HepG2 (cell line): ENCODE data around the gene CREG2. TPM values are rescaled to one million over a fixed set of nuclear protein-coding genes. Genes with fewer than 3 reads are reported as not detected.

ENCODE experiments used
- ATAC-seq: fragments of 200-7000 bp; cut with Tn5 transposase; 3 replicates; pipeline ENCODE4 v1.9.1; 2020; ENCODE audit warnings: mild to moderate bottlenecking, moderate library complexity
- BruUV-seq: library from RNA; stranded (reverse); fragments of 400-500 nt; replicated peaks from 2 replicates; lab custom pipeline; 2021; lab: Mats Ljungman, UMichigan
- CTCF ChIA-PET: fragments of 300-600 bp; formaldehyde crosslinking; extraction: SDS; loops from one replicate; lab custom pipeline; 2021; ENCODE audit warnings: low total read pairs, inconsistent platforms, low intra/inter-chr PET ratio; lab: Yijun Ruan, JAX
- POLR2A ChIA-PET: fragments of 350-600 bp; sonication (Branson Sonifier 250); formaldehyde crosslinking; loops from one replicate; lab custom pipeline; 2020; ENCODE audit warnings: antibody characterized with exemption, inconsistent platforms; lab: Yijun Ruan, JAX
- DNase-seq: peaks from one replicate; pipeline ENCODE4 v3.0.0-alpha.2; 2015; ENCODE audit warnings: low spot score
- FAIRE-seq: peaks from 3 replicates; lab custom pipeline; 2011; peaks lifted over from hg19 to GRCh38; lab: Jason Lieb, UNC
- H2AFZ ChIP-seq: one replicate; pipeline ENCODE4 v1.6.1; 2011; ENCODE audit warnings: low read length, inconsistent platforms
- H3K27ac ChIP-seq: fragments of 300-600 bp; 3 replicates; pipeline ENCODE4 v1.8.0; 2011; ENCODE audit warnings: mixed run types, mild to moderate bottlenecking, mixed read lengths, low read length, inconsistent platforms; ENCODE audit not compliant: insufficient read depth; ENCODE audit errors: extremely low read length
- H3K27me3 ChIP-seq, 2 experiments: fragments of 200-600 bp in 1 of 2; 2 replicates in 1 of 2; 3 replicates in 1 of 2; pipeline versions ENCODE4 v1.6.0 to v1.8.0; 2011; ENCODE audit warnings: low read length in 2 of 2, mild to moderate bottlenecking in 2 of 2, moderate library complexity in 2 of 2, inconsistent platforms in 1 of 2; ENCODE audit not compliant: insufficient read depth in 2 of 2, control insufficient read depth in 1 of 2
- H3K36me3 ChIP-seq, 2 experiments: fragments of 200-600 bp in 1 of 2; replicated peaks in 1 of 2; 2 replicates in 1 of 2; 3 replicates in 1 of 2; pipeline versions ENCODE4 v1.5.1 to v1.8.0; 2011; ENCODE audit warnings: low read length in 2 of 2, inconsistent platforms in 1 of 2; ENCODE audit not compliant: insufficient read depth in 2 of 2, control insufficient read depth in 1 of 2
- H3K4me1 ChIP-seq: 2 replicates; pipeline ENCODE4 v1.5.1; 2012; ENCODE audit warnings: low read length, inconsistent platforms; ENCODE audit not compliant: insufficient read depth
- H3K4me2 ChIP-seq: 2 replicates; pipeline ENCODE4 v1.6.0; 2011; ENCODE audit warnings: low read depth, low read length, inconsistent platforms
- H3K4me3 ChIP-seq, 3 experiments: fragments of 200-600 bp in 1 of 3; sonication (generic), shearing (Covaris generic) in 1 of 3; replicated peaks in 1 of 3; 2 replicates each; pipeline ENCODE4 v1.5.1; 2011 to 2016; ENCODE audit warnings: low read length in 3 of 3, inconsistent platforms in 2 of 3, low read depth in 2 of 3, mild to moderate bottlenecking in 2 of 3, control low read depth in 1 of 3, mixed read lengths in 1 of 3; ENCODE audit not compliant: insufficient read depth in 1 of 3
- H3K79me2 ChIP-seq: one replicate; pipeline ENCODE4 v1.6.1; 2011; ENCODE audit warnings: low read length, inconsistent platforms; ENCODE audit not compliant: insufficient read depth
- H3K9ac ChIP-seq: 2 replicates; pipeline ENCODE4 v1.6.0; 2011; ENCODE audit warnings: mild to moderate bottlenecking, low read depth, low read length, inconsistent platforms; ENCODE audit not compliant: insufficient read depth
- H3K9me3 ChIP-seq: 2 replicates; pipeline ENCODE4 v1.5.1; 2012; ENCODE audit warnings: mild to moderate bottlenecking, low read length
- H4K20me1 ChIP-seq: 2 replicates; pipeline ENCODE4 v1.6.0; 2011; ENCODE audit warnings: inconsistent platforms, mild to moderate bottlenecking, low read length, moderate library complexity; ENCODE audit not compliant: insufficient read depth
- ELF3 ChIP-seq: IDR thresholded peaks from 2 replicates; pipeline ENCODE4 v1.6.1; 2016; ENCODE audit warnings: missing genetic modification reagents, missing compliant biosample characterization
- ERF ChIP-seq: IDR thresholded peaks from 2 replicates; pipeline ENCODE4 v1.6.1; 2018; ENCODE audit warnings: missing biosample characterization, missing genetic modification reagents
- HDAC6 ChIP-seq: fragments of 200-600 bp; sonication (generic); IDR thresholded peaks from 2 replicates; pipeline ENCODE4 v1.7.0; 2017; ENCODE audit warnings: mild to moderate bottlenecking, antibody characterized with exemption, low read length, low read depth
- KLF13 ChIP-seq: sonication (generic); formaldehyde crosslinking; IDR thresholded peaks from 2 replicates; pipeline ENCODE4 v1.4.0; 2020; ENCODE audit warnings: mild to moderate bottlenecking, missing genetic modification reagents
- SMAD3 ChIP-seq: sonication (generic); formaldehyde crosslinking; IDR thresholded peaks from 2 replicates; pipeline ENCODE4 v1.4.0; 2020; ENCODE audit warnings: missing genetic modification reagents
- ZNF891 ChIP-seq: sonication (generic); formaldehyde crosslinking; IDR thresholded peaks from 2 replicates; pipeline ENCODE4 v1.5.0; 2020; ENCODE audit warnings: mild to moderate bottlenecking, missing genetic modification reagents
- WGBS: methylation state at CpG from one replicate; pipeline ENCODE4 v1.1.6; 2017; ENCODE audit warnings: low lambda C conversion rate; 5-methylcytosine and 5-hydroxymethylcytosine counted together
- in situ Hi-C: cut with HindIII; loops from 2 replicates; pipeline ENCODE4 v1.10.0; 2017; ENCODE audit warnings: low pct_unique_long_range_greater_than_20kb; ENCODE audit not compliant: extremely low pct_ligation_motif_present
- intact Hi-C: fragments of 100-400 bp; cut with micrococcal nuclease; formaldehyde crosslinking; loops from one replicate; pipeline ENCODE4 v1.10.0; 2022; ENCODE audit not compliant: unreplicated experiment
- polyA plus RNA-seq, 8 experiments: library from polyadenylated mRNA; depleted of rRNA in 3 of 8; stranded (reverse) in 7 of 8; unstranded in 1 of 8; fragments of >200 nt; fragmentation: Illumina TruSeq in 4 of 8; extraction: Trizol in 4 of 8; gene quantifications; 2 replicates each; pipeline versions ENCODE4 v1.2.1 to v1.2.3, GENCODE V29; 2011 to 2016; ENCODE audit warnings: low read depth in 4 of 8, missing spikeins in 1 of 8, mixed read lengths in 1 of 8; ENCODE audit not compliant: insufficient read depth in 1 of 8
- total RNA-seq, 5 experiments: library from RNA; depleted of rRNA; stranded (reverse); fragments of >200 nt; fragmentation: Illumina TruSeq; extraction: Trizol; gene quantifications; 2 replicates each; pipeline ENCODE4 v1.2.3, GENCODE V29; 2016; ENCODE audit warnings: low read depth in 1 of 5
- TF ChIP-seq, protein P1 (sequence below): sonication (generic); formaldehyde crosslinking; IDR thresholded peaks from 2 replicates; pipeline ENCODE4 v1.4.0; 2020; ENCODE audit warnings: missing genetic modification reagents, borderline replicate concordance
- TF ChIP-seq, protein P2 (sequence below): sonication (generic); formaldehyde crosslinking; IDR thresholded peaks from 2 replicates; pipeline ENCODE4 v1.4.0; 2020; ENCODE audit warnings: missing genetic modification reagents

The CREG2 gene
- total and polyA plus RNA-seq, 2 of the 13 experiments (the other 11 are each of a cell fraction or from before 2014, with no cell fraction given), result 0.18 to 0.26 TPM

GRCh38 chr2:101337877-101338276, 49.4 kb downstream of the CREG2 start:
- CTCF ChIA-PET, result no interaction called here

GRCh38 chr2:101332885-101333766, 54.2 kb downstream of the CREG2 start:
- no peaks in the 10 kb centered on the region for H3K79me2 ChIP-seq
- no peaks in the 10 kb centered on the region for H3K36me3 ChIP-seq
- CTCF ChIA-PET, result no interaction called here
- H2AFZ ChIP-seq, result no peak overlapping the region
- 0 out of 2 replicates have a peak overlapping the region, but pooled peaks have one; percentile 13 for H3K9ac ChIP-seq
- peaks cover 71% of the 10 kb centered on the region for H3K4me1 ChIP-seq
- DNase-seq (peak; percentile 94), FAIRE-seq (peak; percentile 84), ATAC-seq (peak; percentile 39)
- intact Hi-C loops (loop anchor here (5.0 kb wide), 1 partner anchor 434 kb away; no protein-coding TSS in a partner anchor), in situ Hi-C loops (no loop called here)
- no TSS peak for BruUV-seq
- no peaks in the 10 kb centered on the region for H4K20me1 ChIP-seq
- 2% methylated on average over 5 of the region's 5 CpGs for WGBS
- H3K4me2 ChIP-seq, result peak overlapping the region; percentile 53
- POLR2A ChIA-PET, result interaction anchor here (1.3 to 1.6 kb wide), 2 partner anchors 22 to 24 kb away, joined by 5 to 6 read pairs; partner anchors contain the start of gene RNF149
- H3K9me3 ChIP-seq, result no peaks in the 10 kb centered on the region
- H3K4me3 ChIP-seq, result peak overlapping the region in 2 of 3 experiments; percentile 1 to 3; a peak in 1 of 6 replicates
- peak overlapping the region; percentile 67 for H3K27ac ChIP-seq
- H3K27me3 ChIP-seq, result no peaks in the 10 kb centered on the region
- TF ChIP-seq HDAC6 (no peak), SMAD3 (CRISPR knock-in tag) (no peak), ZNF891 (CRISPR knock-in tag) (no peak), ERF (peak; percentile 67; the same call in 1 of the 2 replicates)
- TF ChIP-seq, protein P1, sequence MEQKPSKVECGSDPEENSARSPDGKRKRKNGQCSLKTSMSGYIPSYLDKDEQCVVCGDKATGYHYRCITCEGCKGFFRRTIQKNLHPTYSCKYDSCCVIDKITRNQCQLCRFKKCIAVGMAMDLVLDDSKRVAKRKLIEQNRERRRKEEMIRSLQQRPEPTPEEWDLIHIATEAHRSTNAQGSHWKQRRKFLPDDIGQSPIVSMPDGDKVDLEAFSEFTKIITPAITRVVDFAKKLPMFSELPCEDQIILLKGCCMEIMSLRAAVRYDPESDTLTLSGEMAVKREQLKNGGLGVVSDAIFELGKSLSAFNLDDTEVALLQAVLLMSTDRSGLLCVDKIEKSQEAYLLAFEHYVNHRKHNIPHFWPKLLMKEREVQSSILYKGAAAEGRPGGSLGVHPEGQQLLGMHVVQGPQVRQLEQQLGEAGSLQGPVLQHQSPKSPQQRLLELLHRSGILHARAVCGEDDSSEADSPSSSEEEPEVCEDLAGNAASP (CRISPR knock-in tag), result peak; percentile 61; the same call in 1 of the 2 replicates

More at GRCh38 chr2:101337877-101338276, 49.4 kb downstream of the CREG2 start:
- peaks cover 62% of the 10 kb centered on the region for H3K4me1 ChIP-seq
- H3K9ac ChIP-seq, result no peak overlapping the region
- no peaks in the 10 kb centered on the region for H3K36me3 ChIP-seq
- 39% methylated on average over 2 of the region's 2 CpGs for WGBS
- intact Hi-C loops, result no loop called here
- no peak for FAIRE-seq
- no peak for TF ChIP-seq ELF3 (CRISPR knock-in tag)
- TF ChIP-seq KLF13, result no peak
- TF ChIP-seq, protein P2, sequence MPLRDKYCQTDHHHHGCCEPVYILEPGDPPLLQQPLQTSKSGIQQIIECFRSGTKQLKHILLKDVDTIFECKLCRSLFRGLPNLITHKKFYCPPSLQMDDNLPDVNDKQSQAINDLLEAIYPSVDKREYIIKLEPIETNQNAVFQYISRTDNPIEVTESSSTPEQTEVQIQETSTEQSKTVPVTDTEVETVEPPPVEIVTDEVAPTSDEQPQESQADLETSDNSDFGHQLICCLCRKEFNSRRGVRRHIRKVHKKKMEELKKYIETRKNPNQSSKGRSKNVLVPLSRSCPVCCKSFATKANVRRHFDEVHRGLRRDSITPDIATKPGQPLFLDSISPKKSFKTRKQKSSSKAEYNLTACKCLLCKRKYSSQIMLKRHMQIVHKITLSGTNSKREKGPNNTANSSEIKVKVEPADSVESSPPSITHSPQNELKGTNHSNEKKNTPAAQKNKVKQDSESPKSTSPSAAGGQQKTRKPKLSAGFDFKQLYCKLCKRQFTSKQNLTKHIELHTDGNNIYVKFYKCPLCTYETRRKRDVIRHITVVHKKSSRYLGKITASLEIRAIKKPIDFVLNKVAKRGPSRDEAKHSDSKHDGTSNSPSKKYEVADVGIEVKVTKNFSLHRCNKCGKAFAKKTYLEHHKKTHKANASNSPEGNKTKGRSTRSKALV (CRISPR knock-in tag), result no peak
- TF ChIP-seq, all 625 proteins: peak for 0
- H3K9me3 ChIP-seq, result no peaks in the 10 kb centered on the region
- no peaks in the 10 kb centered on the region for H4K20me1 ChIP-seq
- no peaks in the 10 kb centered on the region for H3K27me3 ChIP-seq
- H3K79me2 ChIP-seq, result no peaks in the 10 kb centered on the region
- no peak overlapping the region for H3K4me3 ChIP-seq
- in situ Hi-C loops, result no loop called here
- no peak overlapping the region for H3K27ac ChIP-seq
- ATAC-seq (no peak), DNase-seq (no peak)
- POLR2A ChIA-PET, result interaction anchor here (0.9 kb wide), 1 partner anchor 29 kb away, joined by 3 read pairs; the partner anchor contains the start of gene RNF149
- no peak overlapping the region for H3K4me2 ChIP-seq
- BruUV-seq, result no TSS peak
- no peak overlapping the region for H2AFZ ChIP-seq
